Liver (tissue), 9 donors: ENCODE data around the gene CA6. TPM values are rescaled to one million over a fixed set of nuclear protein-coding genes. Genes with fewer than 3 reads are reported as not detected.

Experiments used
- DNase-seq: peaks from one replicate; pipeline ENCODE4 v3.0.0-alpha.2; 2017; ENCODE audit warnings: low spot score
- H3K27ac ChIP-seq, 2 donors: one replicate each; pipeline ENCODE4 v1.7.0; 2013; ENCODE audit warnings: inconsistent platforms in 2 of 2, low read length in 2 of 2, control low read depth in 1 of 2, low read depth in 1 of 2, mild to moderate bottlenecking in 1 of 2
- H3K27me3 ChIP-seq, 4 donors: one replicate each; pipeline versions ENCODE4 v1.6.1 to v1.7.0; 2013; ENCODE audit warnings: low read length in 3 of 4, inconsistent platforms in 1 of 4, mild to moderate bottlenecking in 1 of 4, moderate library complexity in 1 of 4; ENCODE audit not compliant: control insufficient read depth in 4 of 4, insufficient read depth in 4 of 4
- H3K36me3 ChIP-seq, 4 donors: one replicate each; pipeline versions ENCODE4 v1.6.1 to v1.7.0; 2013; ENCODE audit warnings: low read length in 3 of 4, mild to moderate bottlenecking in 3 of 4, low read depth in 1 of 4, moderate library complexity in 1 of 4; ENCODE audit not compliant: control insufficient read depth in 4 of 4, insufficient read depth in 3 of 4
- H3K4me1 ChIP-seq, 4 donors: one replicate each; pipeline versions ENCODE4 v1.6.1 to v1.7.0; 2013; ENCODE audit warnings: low read length in 3 of 4, mild to moderate bottlenecking in 3 of 4, moderate library complexity in 1 of 4; ENCODE audit not compliant: control insufficient read depth in 4 of 4, insufficient read depth in 4 of 4
- H3K4me3 ChIP-seq, 3 donors: one replicate each; pipeline versions ENCODE4 v1.6.1 to v1.7.0; 2013; ENCODE audit warnings: low read length in 3 of 3, control low read depth in 1 of 3, low read depth in 1 of 3, mild to moderate bottlenecking in 1 of 3
- H3K9ac ChIP-seq, 2 donors: one replicate each; pipeline ENCODE4 v1.7.0; 2013; ENCODE audit warnings: low read length in 2 of 2, mild to moderate bottlenecking in 2 of 2, moderate library complexity in 2 of 2, control low read depth in 1 of 2, low read depth in 1 of 2
- H3K9me3 ChIP-seq, 4 donors: one replicate each; pipeline versions ENCODE4 v1.6.1 to v1.7.0; 2013; ENCODE audit warnings: low read length in 3 of 4; ENCODE audit not compliant: control insufficient read depth in 4 of 4
- EGR1 ChIP-seq, 2 donors: IDR thresholded peaks; 2 replicates each; pipeline ENCODE4 v1.6.1; 2016 to 2018; ENCODE audit warnings: antibody characterized with exemption in 2 of 2, low read depth in 2 of 2
- FOXA1 ChIP-seq: IDR thresholded peaks from 2 replicates; pipeline ENCODE4 v1.6.1; 2016; ENCODE audit warnings: antibody characterized with exemption
- FOXA2 ChIP-seq: IDR thresholded peaks from 2 replicates; pipeline ENCODE4 v1.6.1; 2016; ENCODE audit warnings: antibody characterized with exemption
- HNF4G ChIP-seq: IDR thresholded peaks from 2 replicates; pipeline ENCODE4 v1.6.1; 2016; ENCODE audit warnings: antibody characterized with exemption
- JUND ChIP-seq, 2 donors: IDR thresholded peaks; 2 replicates each; pipeline ENCODE4 v1.6.1; 2016; ENCODE audit warnings: antibody characterized with exemption in 2 of 2
- RAD21 ChIP-seq, 2 donors: IDR thresholded peaks; 2 replicates each; pipeline ENCODE4 v1.6.1; 2016; ENCODE audit warnings: antibody characterized with exemption in 2 of 2, mild to moderate bottlenecking in 2 of 2
- SP1 ChIP-seq: IDR thresholded peaks from 2 replicates; pipeline ENCODE4 v1.6.1; 2018; ENCODE audit warnings: antibody characterized with exemption, mild to moderate bottlenecking
- YY1 ChIP-seq: IDR thresholded peaks from 2 replicates; pipeline ENCODE4 v1.6.1; 2016; ENCODE audit warnings: antibody characterized with exemption, mild to moderate bottlenecking
- WGBS: extraction: QIAGEN DNeasy Blood & Tissue Kit; methylation state at CpG from one replicate; pipeline ENCODE4 v1.1.7; 2013; 5-methylcytosine and 5-hydroxymethylcytosine counted together
- polyA plus RNA-seq, 2 donors: library from polyadenylated mRNA; stranded (reverse) in 1 of 2; unstranded in 1 of 2; fragments of 200-250 nt in 1 of 2; fragments of >200 nt in 1 of 2; fragmentation: Nextera tagmentation in 1 of 2; extraction: Ambion mirVana in 1 of 2; gene quantifications; one replicate each; pipeline versions ENCODE4 v1.2.1 to v1.2.3, GENCODE V29; 2013 to 2015
- total RNA-seq, 2 donors: library from RNA; depleted of rRNA; stranded (reverse); fragments of >200 nt; gene quantifications; one replicate each; pipeline ENCODE4 v1.2.3, GENCODE V29; 2014
- TF ChIP-seq, protein P1 (sequence below): fragments of 150-350 bp; IDR thresholded peaks from 2 replicates; pipeline ENCODE4 v1.5.1; 2017; ENCODE audit warnings: improper control_type of control experiment, low read depth, low read length; ENCODE audit not compliant: missing input control
- donor health status: healthy.
- donor health status: healthy.
- donor health status: healthy.
- donor health status: healthy.
- donor health status: healthy.

CA6 gene
- total and polyA plus RNA-seq, 4 donors: not detected

DNA sequence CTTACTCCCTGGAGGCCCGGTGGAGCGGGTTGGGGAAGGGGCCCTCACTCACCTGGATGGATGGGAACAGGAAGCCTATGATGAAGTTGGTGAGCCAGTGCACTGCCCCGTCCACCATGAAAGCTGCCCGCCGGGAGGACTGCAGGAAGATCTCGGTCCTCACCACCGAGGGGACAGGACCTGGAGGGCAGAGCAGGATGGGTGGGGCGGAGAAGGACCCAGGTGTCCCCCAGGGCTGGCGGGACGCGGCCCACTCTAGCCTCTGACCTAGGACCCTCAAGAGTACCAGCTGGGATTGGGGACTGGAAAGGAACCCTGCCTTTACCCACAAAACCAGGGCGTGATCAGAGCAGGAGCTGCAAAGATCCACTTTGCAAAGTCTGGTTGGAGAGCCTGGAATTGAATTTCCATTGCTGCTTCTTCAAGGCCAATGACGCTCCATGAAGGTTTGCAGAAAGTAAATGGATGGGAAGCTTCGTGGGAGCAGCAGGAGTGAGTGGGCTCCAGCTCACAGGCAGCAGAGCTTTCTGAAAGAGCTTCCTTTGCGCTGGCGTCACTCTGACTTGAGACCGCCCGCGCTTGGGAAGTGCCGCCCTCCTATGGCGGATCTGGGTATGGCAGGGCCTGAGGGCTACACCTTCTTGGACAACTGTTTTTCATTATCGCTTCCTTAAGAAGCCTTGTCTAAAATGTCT is 59.2 kb downstream of the CA6 start:
- Histone ChIP-seq H3K4me3 (no peak overlapping the region), H3K27ac (no peak overlapping the region), H3K9ac (no peak overlapping the region), H3K27me3 (no peaks in the 10 kb centered on the region), H3K36me3 (no peaks in the 10 kb centered on the region), H3K9me3 (no peaks in the 10 kb centered on the region), H3K4me1 (no peaks in the 10 kb centered on the region)
- TF ChIP-seq RAD21 (IDR thresholded peaks at IDR 0.05) (peak; percentile 78 to 87), JUND (IDR thresholded peaks at IDR 0.05) (no peak)
- TF ChIP-seq, protein P1, sequence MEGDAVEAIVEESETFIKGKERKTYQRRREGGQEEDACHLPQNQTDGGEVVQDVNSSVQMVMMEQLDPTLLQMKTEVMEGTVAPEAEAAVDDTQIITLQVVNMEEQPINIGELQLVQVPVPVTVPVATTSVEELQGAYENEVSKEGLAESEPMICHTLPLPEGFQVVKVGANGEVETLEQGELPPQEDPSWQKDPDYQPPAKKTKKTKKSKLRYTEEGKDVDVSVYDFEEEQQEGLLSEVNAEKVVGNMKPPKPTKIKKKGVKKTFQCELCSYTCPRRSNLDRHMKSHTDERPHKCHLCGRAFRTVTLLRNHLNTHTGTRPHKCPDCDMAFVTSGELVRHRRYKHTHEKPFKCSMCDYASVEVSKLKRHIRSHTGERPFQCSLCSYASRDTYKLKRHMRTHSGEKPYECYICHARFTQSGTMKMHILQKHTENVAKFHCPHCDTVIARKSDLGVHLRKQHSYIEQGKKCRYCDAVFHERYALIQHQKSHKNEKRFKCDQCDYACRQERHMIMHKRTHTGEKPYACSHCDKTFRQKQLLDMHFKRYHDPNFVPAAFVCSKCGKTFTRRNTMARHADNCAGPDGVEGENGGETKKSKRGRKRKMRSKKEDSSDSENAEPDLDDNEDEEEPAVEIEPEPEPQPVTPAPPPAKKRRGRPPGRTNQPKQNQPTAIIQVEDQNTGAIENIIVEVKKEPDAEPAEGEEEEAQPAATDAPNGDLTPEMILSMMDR: peak; percentile 87
- 54% methylated on average over 22 of the region's 22 CpGs for WGBS
- DNase-seq: peak; percentile 80

DNA sequence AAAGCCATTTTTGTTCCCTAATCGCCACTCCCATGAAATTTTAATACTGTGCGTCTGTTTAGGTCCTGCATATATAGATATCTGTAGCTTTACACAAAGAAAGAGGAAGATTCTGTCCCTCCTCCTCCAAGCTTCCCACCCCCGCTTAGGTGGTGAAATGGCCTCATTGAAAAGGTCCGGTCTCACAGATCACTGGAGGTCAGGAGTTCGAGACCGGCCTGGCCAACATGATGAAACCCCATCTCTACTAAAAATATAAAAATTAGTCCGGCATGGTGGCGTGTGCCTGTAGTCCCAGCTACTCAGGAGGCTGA is 59.7 kb downstream of the CA6 start:
- Histone ChIP-seq H3K9ac (no peak overlapping the region), H3K36me3 (no peaks in the 10 kb centered on the region), H3K27me3 (no peaks in the 10 kb centered on the region), H3K4me3 (no peak overlapping the region), H3K27ac (no peak overlapping the region), H3K9me3 (no peaks in the 10 kb centered on the region), H3K4me1 (no peaks in the 10 kb centered on the region)
- no peak for DNase-seq
- 58% methylated on average over 8 of the region's 8 CpGs for WGBS
- no peak for TF ChIP-seq FOXA1
- no peak for TF ChIP-seq FOXA2
- no peak for TF ChIP-seq EGR1 (IDR thresholded peaks at IDR 0.05; ENCODE audit: low read depth in 2 of 2)
- no peak for TF ChIP-seq HNF4G
- TF ChIP-seq, protein P1: no peak

DNA sequence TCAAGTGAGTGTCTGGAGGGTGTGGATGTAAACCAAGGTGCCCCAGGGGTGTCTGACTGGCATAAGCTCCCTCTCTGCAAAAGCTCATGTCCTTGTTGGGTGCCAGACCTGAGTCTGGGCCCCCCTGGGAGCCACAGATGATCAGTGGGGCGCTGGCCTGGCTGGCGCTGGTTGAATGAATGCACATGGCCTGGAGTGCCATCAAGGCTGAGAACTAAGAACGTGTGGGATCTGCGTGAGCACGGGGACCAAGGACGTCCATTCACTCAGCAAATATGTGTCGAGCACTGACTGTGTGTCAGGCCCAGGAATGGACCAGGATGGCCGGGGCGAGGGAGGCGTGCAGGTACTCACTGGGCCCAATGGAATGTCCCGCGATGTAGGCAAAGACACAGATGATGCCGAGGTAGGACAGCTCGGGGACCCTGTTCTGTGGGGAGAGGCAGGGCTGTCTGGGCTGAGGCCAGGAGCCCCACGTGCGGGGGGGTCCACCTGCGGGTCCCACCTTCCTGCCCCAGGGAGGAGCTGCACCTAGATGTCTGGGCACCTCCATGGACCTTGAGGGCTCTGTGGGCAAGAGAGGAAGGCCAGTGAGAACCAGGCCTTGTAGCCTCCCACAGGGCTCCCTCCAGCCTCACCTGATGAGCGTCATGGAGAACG is 61.4 kb downstream of the CA6 start:
- no peak for TF ChIP-seq HNF4G
- no peak for TF ChIP-seq YY1
- TF ChIP-seq SP1: no peak
- no peak for TF ChIP-seq FOXA1
- H3K9me3 ChIP-seq: no peaks in the 10 kb centered on the region
- H3K9ac ChIP-seq: no peak overlapping the region
- no peak overlapping the region for H3K27ac ChIP-seq
- H3K4me3 ChIP-seq: no peak overlapping the region
- WGBS: 96% methylated on average over 19 of the region's 19 CpGs
- no peaks in the 10 kb centered on the region for H3K4me1 ChIP-seq
- H3K27me3 ChIP-seq: no peaks in the 10 kb centered on the region
- no peak for DNase-seq
- H3K36me3 ChIP-seq: no peaks in the 10 kb centered on the region
